ENCODE data around the gene C5orf22.

DNA sequence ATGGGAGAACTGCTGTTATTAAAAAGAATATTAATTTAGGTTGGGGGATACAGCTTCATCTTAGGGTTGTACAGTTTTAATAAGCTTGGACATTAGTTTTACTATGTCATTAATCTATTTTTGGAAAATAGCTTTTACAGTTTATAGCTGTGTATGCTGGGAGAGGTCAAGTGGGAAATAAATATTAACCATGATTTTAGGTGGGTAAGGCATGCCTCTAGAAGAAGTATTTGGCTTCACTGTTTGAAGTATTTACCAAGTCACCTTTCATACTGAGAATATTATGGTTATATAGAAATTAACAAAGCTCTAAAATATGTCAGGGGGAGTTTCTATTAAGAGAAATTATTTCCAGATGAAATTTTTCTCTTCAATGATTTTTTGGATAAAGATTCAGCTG is 5.2 kb downstream of the C5orf22 start:
- TF ChIP-seq RNF2 (IDR thresholded peaks at IDR 0.05; ENCODE audit: borderline replicate concordance, low read depth) = no peak
- TF ChIP-seq EP300 (IDR thresholded peaks at IDR 0.05) = no peak
- no peak for TF ChIP-seq HDAC2 (IDR thresholded peaks at IDR 0.05)

All from A549 (cell line).